Measurements from ENCODE around the gene ZC3H13.

ZC3H13 gene, protein sequence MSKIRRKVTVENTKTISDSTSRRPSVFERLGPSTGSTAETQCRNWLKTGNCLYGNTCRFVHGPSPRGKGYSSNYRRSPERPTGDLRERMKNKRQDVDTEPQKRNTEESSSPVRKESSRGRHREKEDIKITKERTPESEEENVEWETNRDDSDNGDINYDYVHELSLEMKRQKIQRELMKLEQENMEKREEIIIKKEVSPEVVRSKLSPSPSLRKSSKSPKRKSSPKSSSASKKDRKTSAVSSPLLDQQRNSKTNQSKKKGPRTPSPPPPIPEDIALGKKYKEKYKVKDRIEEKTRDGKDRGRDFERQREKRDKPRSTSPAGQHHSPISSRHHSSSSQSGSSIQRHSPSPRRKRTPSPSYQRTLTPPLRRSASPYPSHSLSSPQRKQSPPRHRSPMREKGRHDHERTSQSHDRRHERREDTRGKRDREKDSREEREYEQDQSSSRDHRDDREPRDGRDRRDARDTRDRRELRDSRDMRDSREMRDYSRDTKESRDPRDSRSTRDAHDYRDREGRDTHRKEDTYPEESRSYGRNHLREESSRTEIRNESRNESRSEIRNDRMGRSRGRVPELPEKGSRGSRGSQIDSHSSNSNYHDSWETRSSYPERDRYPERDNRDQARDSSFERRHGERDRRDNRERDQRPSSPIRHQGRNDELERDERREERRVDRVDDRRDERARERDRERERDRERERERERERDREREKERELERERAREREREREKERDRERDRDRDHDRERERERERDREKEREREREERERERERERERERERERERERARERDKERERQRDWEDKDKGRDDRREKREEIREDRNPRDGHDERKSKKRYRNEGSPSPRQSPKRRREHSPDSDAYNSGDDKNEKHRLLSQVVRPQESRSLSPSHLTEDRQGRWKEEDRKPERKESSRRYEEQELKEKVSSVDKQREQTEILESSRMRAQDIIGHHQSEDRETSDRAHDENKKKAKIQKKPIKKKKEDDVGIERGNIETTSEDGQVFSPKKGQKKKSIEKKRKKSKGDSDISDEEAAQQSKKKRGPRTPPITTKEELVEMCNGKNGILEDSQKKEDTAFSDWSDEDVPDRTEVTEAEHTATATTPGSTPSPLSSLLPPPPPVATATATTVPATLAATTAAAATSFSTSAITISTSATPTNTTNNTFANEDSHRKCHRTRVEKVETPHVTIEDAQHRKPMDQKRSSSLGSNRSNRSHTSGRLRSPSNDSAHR (N-terminal part only)

GRCh38 chr13:46052319-46053161 lies at the start of gene ZC3H13:
Gene ZC3H13, minus strand, starts transcription at chr13:46052746. Its CDS starts 7,239 bp downstream, at chr13:46045507.
- Histone ChIP-seq H3K9ac (ENCODE audit: low read length) (peak within 1 kb of the TSS; percentile 85), H3K4me3 (ENCODE audit: low read depth in 1 of 2, low read length in 2 of 2) (peak within 1 kb of the TSS; percentile 78 to 88), H3K4me1 (ENCODE audit: insufficient read depth, low read length) (peaks cover 14% of the 10 kb centered on the region), H3K9me3 (ENCODE audit: low read length) (no peaks in the 10 kb centered on the region), H3K27me3 (ENCODE audit: control insufficient read depth in 1 of 2, insufficient read depth in 2 of 2, low read length in 2 of 2) (no peaks in the 10 kb centered on the region), H3K36me3 (ENCODE audit: insufficient read depth, low read length) (no peaks in the 10 kb centered on the region), H3K27ac (ENCODE audit: low read depth, low read length) (peak within 1 kb of the TSS; percentile 74)

DNA sequence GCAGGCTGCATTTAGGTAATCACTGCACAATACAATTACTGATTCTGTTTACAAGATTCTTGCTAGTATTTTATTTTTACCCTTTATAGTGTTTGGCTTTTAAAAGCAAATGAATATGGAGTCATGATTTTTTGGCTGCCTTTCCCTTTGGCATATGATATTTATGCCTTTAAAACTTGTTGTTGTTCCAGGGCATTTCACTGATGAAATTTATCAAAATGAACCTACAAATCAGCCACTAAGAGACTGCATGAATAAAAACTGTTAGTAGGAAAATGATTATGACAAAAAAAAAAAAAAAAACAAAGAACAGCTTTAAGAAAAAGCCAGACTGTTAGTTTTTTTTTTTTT lies 49.7 kb upstream of the ZC3H13 start:
- no peaks in the 10 kb centered on the region for H3K36me3 ChIP-seq (ENCODE audit: insufficient read depth, low read length)
- no peak overlapping the region for H3K4me3 ChIP-seq (ENCODE audit: low read depth in 1 of 2, low read length in 2 of 2)
- H3K27me3 ChIP-seq (ENCODE audit: control insufficient read depth in 1 of 2, insufficient read depth in 2 of 2, low read length in 2 of 2): no peaks in the 10 kb centered on the region
- H3K9me3 ChIP-seq (ENCODE audit: low read length): no peaks in the 10 kb centered on the region
- no peaks in the 10 kb centered on the region for H3K4me1 ChIP-seq (ENCODE audit: insufficient read depth, low read length)
- H3K9ac ChIP-seq (ENCODE audit: low read length): no peak overlapping the region
- H3K27ac ChIP-seq (ENCODE audit: low read depth, low read length): no peak overlapping the region

DNA sequence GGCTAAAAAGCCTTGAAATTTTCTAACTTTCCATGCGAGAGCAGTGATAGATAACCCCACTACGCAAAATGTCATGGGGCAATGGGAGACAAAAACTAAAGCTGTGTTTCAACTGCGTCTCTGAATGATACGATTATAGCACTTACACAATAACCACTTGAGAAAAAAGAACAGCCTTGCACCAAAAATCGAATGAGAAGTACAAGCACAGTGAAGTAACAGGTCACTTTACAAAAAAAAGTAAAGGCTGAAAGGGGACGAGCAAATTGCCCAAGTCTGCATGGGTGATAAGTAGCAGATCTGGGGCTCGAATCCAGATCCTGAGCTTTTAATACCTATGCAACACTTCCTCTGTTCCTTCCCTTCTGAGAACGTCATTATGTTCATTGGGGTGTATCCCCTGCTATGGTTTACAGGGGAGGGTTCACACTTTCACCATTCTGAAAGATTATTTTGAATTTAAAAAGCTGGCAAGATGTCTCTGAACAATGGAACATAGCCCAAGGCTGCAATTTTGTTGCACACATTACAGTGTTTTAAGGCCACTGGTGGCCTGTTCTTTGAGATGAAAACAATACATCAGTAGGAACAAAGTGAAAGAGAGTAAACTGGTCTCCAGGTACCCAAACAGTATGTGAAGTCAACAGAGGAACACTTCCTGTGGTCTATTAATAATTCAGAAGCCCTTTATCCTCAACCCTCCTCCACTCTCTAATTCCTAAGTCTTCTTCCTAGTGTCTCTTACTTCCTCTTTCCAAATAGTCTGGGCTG lies 49.1 kb upstream of the ZC3H13 start:
- no peaks in the 10 kb centered on the region for H3K36me3 ChIP-seq (ENCODE audit: insufficient read depth, low read length)
- no peak overlapping the region for H3K27ac ChIP-seq (ENCODE audit: low read depth, low read length)

GRCh38 chr13:46101002-46101401 lies 48.5 kb upstream of the ZC3H13 start:
- H3K27ac ChIP-seq (ENCODE audit: low read depth, low read length): no peak overlapping the region
- H3K4me3 ChIP-seq (ENCODE audit: low read depth in 1 of 2, low read length in 2 of 2): no peak overlapping the region
- no peaks in the 10 kb centered on the region for H3K4me1 ChIP-seq (ENCODE audit: insufficient read depth, low read length)
- H3K27me3 ChIP-seq (ENCODE audit: control insufficient read depth in 1 of 2, insufficient read depth in 2 of 2, low read length in 2 of 2): no peaks in the 10 kb centered on the region
- no peaks in the 10 kb centered on the region for H3K36me3 ChIP-seq (ENCODE audit: insufficient read depth, low read length)
- no peaks in the 10 kb centered on the region for H3K9me3 ChIP-seq (ENCODE audit: low read length)
- H3K9ac ChIP-seq (ENCODE audit: low read length): no peak overlapping the region

More for the DNA sequence above, 49.1 kb upstream of the ZC3H13 start:
- no peaks in the 10 kb centered on the region for H3K27me3 ChIP-seq (ENCODE audit: control insufficient read depth in 1 of 2, insufficient read depth in 2 of 2, low read length in 2 of 2)
- no peak overlapping the region for H3K4me3 ChIP-seq (ENCODE audit: low read depth in 1 of 2, low read length in 2 of 2)
- no peaks in the 10 kb centered on the region for H3K4me1 ChIP-seq (ENCODE audit: insufficient read depth, low read length)
- H3K9me3 ChIP-seq (ENCODE audit: low read length): no peaks in the 10 kb centered on the region
- no peak overlapping the region for H3K9ac ChIP-seq (ENCODE audit: low read length)

- H3K9me3 ChIP-seq (ENCODE audit: low read length): no peaks in the 10 kb centered on the region
- no peaks in the 10 kb centered on the region for H3K27me3 ChIP-seq (ENCODE audit: control insufficient read depth in 1 of 2, insufficient read depth in 2 of 2, low read length in 2 of 2)
- no peaks in the 10 kb centered on the region for H3K36me3 ChIP-seq (ENCODE audit: insufficient read depth, low read length)
- no peak overlapping the region for H3K9ac ChIP-seq (ENCODE audit: low read length)
- no peaks in the 10 kb centered on the region for H3K4me1 ChIP-seq (ENCODE audit: insufficient read depth, low read length)
- H3K4me3 ChIP-seq (ENCODE audit: low read depth in 1 of 2, low read length in 2 of 2): no peak overlapping the region
- H3K27ac ChIP-seq (ENCODE audit: low read depth, low read length): no peak overlapping the region
Observed at GRCh38 chr13:46100191-46100815, 47.8 kb upstream of the ZC3H13 start.

GRCh38 chr13:46097663-46098062 lies 45.1 kb upstream of the ZC3H13 start:
- Histone ChIP-seq H3K9ac (ENCODE audit: low read length) (no peak overlapping the region), H3K27me3 (ENCODE audit: control insufficient read depth in 1 of 2, insufficient read depth in 2 of 2, low read length in 2 of 2) (no peaks in the 10 kb centered on the region), H3K9me3 (ENCODE audit: low read length) (no peaks in the 10 kb centered on the region), H3K4me3 (ENCODE audit: low read depth in 1 of 2, low read length in 2 of 2) (no peak overlapping the region), H3K27ac (ENCODE audit: low read depth, low read length) (no peak overlapping the region), H3K36me3 (ENCODE audit: insufficient read depth, low read length) (no peaks in the 10 kb centered on the region), H3K4me1 (ENCODE audit: insufficient read depth, low read length) (no peaks in the 10 kb centered on the region)

DNA sequence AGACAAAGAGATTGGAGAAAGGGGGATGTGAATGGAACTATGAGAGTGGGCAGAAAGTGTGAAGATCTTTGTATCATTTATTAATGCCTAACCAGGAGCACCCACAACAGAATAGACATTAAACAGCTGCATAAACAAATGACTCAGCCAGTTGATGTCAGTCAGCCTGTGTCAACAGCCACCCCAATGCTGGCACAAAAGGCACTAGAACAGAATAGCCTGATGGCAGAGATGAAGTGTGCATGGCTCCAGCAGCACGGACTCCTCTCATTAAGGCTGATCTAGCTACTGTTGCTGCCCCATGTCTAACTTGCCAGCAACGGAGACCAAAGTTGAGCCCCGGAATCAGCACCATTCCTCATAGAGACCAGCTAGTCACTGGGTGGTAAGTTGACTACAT lies 44.5 kb upstream of the ZC3H13 start:
- no peak overlapping the region for H3K27ac ChIP-seq (ENCODE audit: low read depth, low read length)
- H3K9ac ChIP-seq (ENCODE audit: low read length): no peak overlapping the region
- no peaks in the 10 kb centered on the region for H3K9me3 ChIP-seq (ENCODE audit: low read length)
- no peaks in the 10 kb centered on the region for H3K4me1 ChIP-seq (ENCODE audit: insufficient read depth, low read length)
- H3K27me3 ChIP-seq (ENCODE audit: control insufficient read depth in 1 of 2, insufficient read depth in 2 of 2, low read length in 2 of 2): no peaks in the 10 kb centered on the region
- no peaks in the 10 kb centered on the region for H3K36me3 ChIP-seq (ENCODE audit: insufficient read depth, low read length)
- no peak overlapping the region for H3K4me3 ChIP-seq (ENCODE audit: low read depth in 1 of 2, low read length in 2 of 2)

GRCh38 chr13:46094478-46094877 lies 41.9 kb upstream of the ZC3H13 start:
- Histone ChIP-seq H3K4me3 (ENCODE audit: low read depth in 1 of 2, low read length in 2 of 2) (no peak overlapping the region), H3K27ac (ENCODE audit: low read depth, low read length) (no peak overlapping the region), H3K36me3 (ENCODE audit: insufficient read depth, low read length) (no peaks in the 10 kb centered on the region), H3K9ac (ENCODE audit: low read length) (no peak overlapping the region), H3K27me3 (ENCODE audit: control insufficient read depth in 1 of 2, insufficient read depth in 2 of 2, low read length in 2 of 2) (no peaks in the 10 kb centered on the region), H3K9me3 (ENCODE audit: low read length) (no peaks in the 10 kb centered on the region), H3K4me1 (ENCODE audit: insufficient read depth, low read length) (no peaks in the 10 kb centered on the region)

DNA sequence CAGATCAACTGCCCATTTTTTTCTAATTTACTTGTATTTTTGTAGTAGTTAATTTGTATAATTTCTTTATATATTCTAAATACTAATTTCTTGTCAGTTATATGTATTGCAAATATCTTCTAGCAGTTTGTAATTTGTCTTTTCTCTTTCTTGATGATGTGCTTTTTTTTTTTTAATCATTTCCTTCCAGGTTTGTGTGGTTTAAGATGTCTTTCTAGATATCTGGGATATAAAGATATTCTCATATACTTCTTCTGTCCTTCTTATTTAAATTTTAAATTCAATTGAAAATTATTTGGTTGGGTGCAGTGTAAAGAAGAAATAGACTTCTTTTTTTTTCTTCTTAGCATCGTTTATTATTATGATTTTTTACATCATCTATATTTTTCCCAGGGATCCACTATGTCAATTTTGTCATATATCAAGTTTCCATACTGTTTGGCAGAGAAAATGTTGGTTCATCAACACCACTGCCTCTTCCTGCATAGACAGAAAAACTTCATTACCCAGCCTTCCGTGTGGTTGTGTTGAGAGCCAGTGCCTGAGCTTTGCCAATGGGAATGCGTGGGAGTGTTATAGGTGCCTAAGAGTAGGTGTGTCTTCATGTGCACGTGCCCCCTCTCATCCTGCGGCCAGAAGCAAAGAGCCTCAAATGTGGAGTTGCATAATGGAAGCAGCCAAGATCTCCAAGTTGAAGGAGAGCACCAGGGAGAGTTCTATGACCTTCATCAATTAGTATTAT lies 36.4 kb upstream of the ZC3H13 start:
- Histone ChIP-seq H3K36me3 (ENCODE audit: insufficient read depth, low read length) (no peaks in the 10 kb centered on the region), H3K27me3 (ENCODE audit: control insufficient read depth in 1 of 2, insufficient read depth in 2 of 2, low read length in 2 of 2) (no peaks in the 10 kb centered on the region), H3K9me3 (ENCODE audit: low read length) (no peaks in the 10 kb centered on the region), H3K9ac (ENCODE audit: low read length) (no peak overlapping the region), H3K4me1 (ENCODE audit: insufficient read depth, low read length) (no peaks in the 10 kb centered on the region), H3K4me3 (ENCODE audit: low read depth in 1 of 2, low read length in 2 of 2) (no peak overlapping the region), H3K27ac (ENCODE audit: low read depth, low read length) (no peak overlapping the region)

Data from muscle layer of colon (tissue), 2 donors.